Activated CD8-positive, alpha-beta memory T cell treated with anti-CD3 and anti-CD28 coated beads, Interleukin-2, amount 50 U/mL, for 24 hours (primary cell): ENCODE measurements around the gene ABCA2.
"Not testable (repeated sequence)": the region's sequence is repeated elsewhere in the genome, so short reads cannot be mapped to it uniquely, and the experiment has no call there.

ENCODE experiments used
- DNase-seq: peaks from one replicate; pipeline ENCODE4 v3.0.0-alpha.2; 2020; ENCODE audit errors: extremely low read depth

The ABCA2 gene

DNA sequence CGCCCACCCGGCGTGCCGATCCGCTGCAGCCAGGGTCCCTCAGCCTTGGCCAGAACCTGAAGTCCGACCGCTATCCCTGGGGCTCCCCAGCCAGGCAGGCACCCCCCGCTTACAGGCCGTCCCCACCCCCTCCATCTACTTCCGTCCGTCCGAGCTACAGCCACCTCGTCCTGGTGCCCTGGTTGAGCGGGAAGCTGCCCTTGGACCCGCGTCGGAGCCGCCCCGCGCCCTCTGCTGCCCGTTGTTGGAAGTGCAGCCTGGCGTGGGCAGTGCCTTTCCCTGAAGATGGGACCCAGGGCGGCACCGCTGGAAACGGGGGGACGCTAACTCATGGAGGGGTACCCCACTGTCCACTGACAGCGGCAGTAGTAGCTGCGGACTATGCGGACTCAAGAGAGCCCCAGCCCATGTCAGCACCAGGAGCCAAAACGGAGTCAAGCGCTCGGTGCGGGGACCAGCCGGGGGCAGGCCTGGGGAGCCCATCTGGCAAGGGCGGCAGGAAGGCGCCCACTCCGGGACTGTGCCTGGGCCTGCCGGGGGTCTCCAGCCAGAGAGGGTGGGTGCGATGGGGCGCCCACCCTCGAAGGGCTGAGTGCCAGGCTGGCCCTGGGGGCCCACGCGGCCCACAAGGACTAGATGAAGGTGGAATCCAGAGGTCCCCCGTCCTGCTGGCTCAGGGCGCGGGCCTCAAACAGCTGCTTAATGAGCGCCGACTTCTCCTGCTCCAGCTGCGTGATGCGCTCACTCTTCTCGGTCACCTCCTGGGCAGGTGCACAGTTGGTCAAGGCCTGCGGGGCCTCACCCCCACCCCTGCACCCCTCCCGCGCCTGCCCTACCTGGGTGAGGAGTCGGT is 36.2 kb upstream of the ABCA2 start:
- DNase-seq = no peak

DNA sequence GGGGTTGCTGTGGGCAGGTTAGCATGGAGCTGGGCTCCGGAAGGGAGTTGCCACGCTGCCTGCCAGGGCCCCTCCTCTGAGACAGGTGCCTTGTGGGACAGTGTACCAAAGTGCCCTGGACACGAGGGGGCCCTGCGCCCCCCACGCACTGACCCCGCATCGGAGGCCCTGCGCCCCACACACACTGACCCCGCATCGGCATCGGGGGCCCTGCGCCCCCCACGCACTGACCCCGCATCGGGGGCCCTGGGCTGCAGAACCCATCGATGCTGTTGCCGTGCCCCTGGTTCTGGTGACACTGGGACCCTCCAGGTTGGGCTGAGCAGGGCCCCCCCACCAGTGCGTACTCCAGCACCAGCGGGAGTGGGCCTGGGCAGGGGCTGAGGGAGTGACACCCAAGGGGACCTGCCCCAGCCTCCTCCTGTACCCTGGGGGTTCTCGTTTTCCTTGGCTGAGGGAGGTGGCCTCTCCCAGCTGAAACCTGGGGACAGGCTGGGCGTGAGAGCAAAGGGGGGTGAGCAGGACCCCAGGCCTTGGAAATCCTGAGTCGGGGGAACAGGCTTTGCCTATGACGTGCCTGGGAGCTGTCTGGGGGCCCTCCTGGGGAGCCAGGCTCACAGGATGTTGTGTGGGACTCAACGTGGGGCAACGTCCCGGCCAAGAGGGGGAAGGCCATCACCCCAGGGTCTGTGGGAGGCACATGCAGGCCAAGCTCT is 35.4 kb upstream of the ABCA2 start:
- no peak for DNase-seq

DNA sequence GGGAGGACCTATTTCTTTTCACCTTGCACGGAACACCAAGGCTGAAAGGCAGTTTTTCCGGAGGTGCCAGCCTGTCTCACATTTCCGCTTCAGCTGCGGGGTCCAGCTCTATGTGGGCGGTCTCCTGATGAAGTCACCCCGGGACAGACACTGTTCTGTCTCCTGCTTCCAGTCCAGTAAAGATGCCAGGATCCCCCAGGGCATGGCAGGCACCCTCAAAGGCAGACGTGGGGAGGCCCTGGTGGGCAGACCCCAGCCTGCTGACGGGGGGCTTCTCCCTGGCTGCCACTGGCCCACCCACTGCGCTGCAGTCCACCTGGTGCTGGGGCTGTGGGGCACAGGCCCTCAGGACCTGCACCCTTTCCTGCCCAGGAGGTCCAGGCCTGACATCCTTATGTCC is 34.8 kb upstream of the ABCA2 start:
- DNase-seq = not testable (repeated sequence)

DNA sequence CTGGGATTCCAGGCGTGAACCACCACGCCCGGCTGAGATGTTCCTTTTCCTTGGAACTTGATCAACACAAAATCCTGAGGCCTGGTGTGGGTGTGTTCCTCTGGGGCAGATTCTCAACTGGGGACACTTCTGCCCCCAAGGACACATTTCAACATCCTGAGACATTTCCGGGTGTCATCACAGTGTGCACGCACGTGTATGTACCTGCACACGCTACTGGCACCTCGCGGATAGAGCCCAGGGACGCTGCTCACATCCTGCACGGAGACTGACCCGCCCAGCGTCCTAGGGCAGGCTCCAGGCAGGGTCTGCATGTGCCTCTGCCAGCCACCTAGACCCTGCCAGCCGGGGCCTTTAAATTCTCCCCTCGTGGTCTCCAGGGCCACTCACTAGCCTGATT is 34.3 kb upstream of the ABCA2 start:
- no peak for DNase-seq

DNA sequence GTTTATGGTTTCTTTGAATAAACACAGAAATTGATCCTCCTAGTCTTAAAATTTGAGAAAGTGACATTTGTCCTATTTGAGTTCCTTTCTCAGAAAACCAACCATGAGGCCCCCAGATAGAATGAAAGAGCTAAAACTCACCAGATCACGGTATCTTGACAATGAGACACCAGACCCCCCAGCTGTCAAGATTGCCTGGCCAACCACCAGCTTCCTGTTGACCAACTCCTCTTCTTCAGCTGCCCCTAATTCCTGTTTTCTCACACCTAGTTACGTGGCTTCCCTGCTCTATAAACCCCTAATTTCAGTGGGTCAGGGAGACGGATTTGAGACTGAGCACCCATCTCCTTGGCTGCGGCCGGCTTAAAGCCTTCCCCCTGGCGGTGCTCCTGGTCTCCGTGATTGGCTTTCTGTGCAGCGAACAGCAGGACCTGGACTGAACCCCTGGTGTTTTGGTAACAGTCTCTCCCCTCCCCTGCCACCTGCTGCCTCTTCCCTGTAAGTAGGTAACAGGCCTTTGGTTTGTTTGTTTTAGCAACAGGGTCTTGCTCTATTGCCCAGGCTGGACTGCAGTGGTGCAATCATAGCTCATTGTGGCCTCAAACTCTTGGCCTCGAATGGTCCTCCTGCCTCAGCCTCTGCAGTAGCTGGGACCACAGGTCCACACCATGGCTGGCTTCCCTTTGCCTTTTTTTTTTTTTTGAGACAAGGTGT is 30.6 kb upstream of the ABCA2 start:
- no peak for DNase-seq

DNA sequence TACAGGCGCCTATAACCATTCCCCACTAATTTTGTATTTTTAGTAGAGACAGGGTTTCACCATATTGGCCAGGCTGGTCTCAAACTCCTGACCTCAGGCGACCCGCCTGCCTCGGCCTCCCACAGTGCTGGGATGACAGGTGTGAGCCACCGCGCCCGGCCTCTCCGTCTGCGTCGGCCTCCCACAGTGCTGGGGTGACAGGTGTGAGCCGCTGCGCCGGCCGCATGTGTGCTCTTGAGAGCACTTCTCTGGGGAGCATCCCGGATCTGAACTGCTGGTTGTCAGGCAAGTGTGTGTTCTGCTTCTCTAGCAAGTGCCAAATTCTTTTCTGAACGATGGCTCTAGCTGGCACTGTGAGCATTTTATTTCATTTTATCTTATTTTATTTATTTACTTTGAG is 29.5 kb upstream of the ABCA2 start:
- no peak for DNase-seq

DNA sequence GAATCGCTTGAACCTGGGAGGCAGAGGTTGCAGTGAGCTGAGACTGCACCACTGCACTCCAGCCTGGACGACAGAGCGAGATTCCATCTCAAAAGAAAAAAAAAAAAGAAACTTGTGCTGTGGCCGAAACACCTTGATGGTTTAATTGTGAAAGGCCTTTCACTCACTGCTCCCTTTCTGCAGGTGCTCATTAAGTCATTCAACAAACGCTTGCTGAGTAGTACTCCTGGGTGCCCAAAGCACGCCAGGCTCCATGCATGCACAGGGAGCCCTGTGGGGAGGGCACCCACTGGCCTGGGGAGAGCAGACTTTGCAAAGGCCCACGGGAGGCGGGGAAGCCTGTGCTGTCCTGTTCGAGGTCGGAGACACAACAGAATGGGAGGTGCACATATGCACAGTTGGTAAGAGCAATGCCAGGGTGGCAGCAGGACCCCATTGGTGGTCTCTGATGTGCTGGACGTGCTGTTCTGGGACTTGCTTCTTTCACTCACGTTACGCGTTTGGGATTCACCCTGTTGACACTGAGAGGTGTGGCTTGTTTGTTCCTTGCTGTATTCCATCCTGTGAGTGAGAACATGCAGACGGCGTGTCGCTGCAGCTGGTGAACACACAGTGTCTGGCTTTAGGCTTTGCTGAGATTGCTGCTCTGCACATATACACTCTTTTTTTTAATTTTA is 28.8 kb upstream of the ABCA2 start:
- DNase-seq = no peak

DNA sequence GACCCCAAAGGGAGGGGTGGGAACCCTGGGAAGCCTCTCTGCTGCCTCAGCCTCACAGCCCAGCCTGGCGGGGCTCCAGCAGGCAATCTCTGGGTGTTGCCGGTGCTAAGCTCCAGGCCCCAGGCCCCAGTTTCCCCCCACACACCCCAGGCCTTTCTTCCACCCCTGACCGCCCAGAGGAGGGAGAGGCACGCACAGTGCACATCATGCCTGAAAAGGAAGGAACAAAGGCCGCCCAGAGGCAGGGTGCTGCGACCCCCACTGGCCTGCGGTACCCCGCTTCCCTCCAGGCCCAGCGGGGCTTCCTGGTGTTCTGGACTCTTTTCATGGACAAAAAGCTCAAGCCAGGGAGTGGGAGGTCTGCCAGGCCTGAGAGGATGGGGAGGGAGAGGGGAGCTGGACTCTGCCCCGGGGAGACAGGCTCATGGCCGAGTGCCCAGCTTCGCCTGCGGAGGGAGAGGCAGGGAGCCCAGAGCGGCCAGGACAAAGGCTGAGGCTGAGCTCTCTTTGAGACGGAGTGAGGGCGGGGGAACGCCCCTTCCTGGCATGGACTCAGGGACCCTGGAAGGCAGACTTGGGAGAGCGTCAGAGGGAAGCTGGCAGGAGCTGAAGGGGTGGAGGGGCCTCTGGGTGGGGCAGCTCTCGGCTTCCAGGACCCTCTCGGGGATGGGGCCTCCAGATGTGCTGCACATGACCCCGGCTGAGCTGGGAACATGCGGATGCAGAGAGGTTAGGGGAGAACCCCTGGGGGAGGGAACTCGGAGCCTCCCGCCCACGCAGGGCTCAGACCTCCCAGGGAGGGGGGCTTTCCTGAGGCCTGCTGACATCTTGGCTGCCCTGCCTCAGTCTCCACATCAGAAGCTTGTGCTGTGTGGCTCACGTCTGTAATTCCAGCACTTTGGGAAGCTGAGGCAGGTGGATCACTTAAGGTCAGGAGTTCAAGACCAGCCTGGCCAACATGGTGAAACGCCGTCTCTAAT is 27.6 kb upstream of the ABCA2 start:
- DNase-seq = no peak

DNA sequence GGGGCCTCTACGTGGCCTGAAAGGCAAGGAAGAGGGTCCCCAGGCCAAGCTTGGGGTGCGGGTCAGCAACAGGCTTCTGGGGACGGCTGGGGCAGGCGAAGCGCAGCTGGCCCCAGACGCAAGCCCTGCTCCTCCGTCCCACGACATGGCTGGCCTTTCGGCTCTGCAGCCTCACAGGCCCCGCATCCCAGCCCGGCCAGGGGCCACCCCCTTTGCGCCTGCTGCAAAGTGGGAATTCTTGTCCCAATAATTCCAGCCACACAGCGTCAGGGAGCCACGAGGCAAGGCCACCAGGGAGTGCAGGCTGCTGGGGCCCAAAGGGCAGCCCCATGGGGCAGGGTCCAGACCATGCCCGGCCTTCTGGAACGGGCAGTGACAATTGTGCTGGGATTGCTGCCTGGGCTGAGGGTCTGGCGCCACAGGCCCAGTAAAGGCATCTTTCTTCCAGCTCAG is 26.9 kb upstream of the ABCA2 start:
- no peak for DNase-seq

DNA sequence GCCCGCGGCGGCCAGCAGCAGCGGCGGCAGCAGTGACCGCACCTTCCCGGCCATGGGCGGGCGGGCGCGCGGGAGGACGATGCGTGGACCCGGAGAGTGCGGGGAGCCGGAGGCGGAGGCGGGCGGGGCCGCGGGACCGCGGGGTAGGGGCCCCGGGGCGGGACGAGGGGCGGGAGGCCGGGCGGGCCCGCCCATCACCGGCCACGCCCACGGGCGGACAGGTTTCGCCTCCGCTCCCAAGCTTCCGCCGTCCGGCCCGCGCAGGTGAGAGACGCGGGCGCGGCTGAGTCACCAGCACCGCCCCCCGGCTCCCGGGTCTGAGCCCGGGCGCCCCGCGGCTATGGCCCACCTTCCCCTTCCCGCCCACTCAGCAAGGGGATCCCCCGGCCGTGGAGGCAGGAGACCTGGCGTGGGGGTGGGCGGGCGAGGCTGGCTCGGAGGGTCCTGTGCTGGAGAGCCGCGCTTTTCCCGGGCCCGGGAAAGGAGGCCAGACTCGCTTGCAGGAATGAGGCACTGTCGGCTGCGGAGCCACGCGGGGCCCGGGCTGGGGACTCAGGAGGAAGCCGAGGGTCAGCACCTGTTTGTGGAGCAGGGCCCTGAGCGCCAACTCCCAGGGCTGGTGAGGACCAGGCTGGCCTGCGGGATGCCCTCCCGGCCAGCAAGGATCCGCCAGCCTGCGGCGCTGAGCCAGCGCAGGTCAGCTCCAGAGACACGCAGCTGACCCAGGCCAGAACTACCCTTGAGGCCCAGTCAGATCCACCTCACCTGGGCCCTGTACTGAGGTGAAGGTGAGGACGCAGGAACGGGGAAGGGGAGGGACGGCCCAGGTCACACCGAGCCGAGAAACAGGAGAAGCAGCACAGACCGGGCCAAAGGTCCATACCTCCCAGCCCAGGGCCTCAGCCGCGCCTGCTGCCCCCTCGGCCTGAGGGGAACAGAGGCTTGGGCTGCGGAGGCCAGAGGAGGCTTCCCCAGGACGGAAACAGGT is 26.2 kb upstream of the ABCA2 start, which contains the start of gene ENTPD2:
TSS of gene ENTPD2 (minus strand) at position 118 of the 988 bp plus-strand sequence. CDS start at position 54, 64 bp downstream.
- no peak for DNase-seq

DNA sequence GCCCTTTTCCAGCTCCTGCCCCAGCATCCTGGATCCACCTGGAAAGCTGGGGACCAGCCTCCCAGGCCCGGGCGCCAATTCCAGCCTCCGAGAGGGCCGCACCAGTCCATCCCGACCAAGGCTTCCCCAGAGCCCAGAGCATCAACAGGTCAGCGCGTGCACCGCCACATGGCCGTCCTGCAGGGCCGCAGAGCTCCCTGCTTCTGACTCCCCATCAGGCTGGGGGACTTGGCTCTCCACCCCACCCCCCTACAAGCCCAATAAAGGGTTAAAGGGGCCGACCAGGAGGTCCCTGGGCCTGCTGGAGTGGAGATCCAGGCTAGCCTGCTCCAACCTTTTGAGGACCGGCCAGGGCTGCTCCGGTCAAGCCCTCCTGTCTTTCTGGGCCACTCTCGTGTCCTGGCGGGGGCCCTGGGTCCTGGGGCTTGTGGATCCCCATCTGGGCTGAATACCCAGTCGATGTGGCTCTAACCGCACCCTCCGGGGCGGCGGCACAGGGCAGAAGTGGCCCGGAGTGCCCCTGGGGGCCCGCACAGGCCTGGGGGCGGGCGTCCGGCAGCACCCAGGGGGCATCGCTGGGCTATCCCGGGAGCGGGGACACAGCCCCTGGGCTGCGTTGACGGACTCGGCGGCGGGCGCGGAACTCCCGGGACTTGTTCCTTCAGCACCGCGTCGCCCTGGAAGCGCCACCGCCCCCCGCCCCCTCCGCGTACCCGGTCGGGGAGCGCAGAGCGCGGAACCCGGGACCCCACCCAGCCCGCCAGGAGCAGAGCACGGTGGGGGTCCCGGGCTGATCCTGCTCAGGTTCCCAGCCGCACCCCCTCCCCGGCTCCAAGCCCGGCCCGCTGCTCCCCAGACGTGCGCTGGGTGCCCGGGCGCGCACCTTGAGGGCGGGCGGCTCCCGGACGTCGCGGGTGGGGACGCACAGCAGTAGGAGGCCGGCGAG is 25.2 kb upstream of the ABCA2 start:
- no peak for DNase-seq

DNA sequence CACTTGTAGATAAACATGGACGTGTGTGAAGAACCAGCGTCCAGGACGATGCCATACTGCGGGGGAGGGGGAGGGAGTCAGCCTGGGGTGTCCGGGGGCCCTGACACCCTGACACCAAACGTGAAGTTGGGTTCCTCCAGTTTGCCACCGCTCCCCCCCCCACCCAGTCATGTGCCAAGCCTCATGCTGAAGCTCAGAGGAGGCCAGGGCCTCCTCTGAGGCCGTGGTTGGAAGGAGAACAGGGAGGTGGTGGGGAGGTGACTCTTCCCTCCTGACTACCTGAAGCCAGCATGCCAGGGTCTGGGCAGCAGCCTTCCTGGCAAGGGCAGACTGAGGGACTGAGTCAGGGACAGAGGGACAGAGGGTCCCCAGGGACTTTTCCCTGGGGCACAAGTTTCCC is 24.3 kb upstream of the ABCA2 start:
- DNase-seq = no peak

DNA sequence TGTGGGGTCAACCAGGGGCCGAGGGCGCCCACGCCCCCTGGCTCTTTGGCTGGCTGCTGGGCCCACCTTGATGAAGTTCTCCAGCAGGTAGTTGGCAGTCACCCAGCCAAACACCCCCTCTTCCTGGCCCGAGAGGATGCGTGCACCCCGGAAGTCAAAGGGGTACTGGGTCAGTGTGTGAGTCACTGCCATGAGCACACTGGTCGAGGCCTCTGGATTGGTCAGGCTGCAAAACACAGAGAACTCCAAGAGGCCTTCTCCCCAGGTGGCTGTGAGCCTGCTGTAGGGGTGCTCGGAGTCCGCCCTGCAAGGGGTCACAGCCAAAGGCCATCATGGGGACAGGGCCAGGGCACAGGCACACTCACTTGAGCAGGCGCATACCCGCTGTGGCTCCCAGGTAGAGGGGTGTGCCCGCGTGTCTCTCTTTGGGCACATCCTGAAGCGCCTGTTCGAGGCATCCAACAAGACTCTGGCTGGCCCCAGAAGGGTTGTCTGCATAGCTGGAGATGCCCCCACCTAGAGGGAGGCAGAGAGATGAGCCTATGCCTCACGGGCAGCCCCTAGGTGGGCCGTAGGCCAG is 23.2 kb upstream of the ABCA2 start:
- no peak for DNase-seq

DNA sequence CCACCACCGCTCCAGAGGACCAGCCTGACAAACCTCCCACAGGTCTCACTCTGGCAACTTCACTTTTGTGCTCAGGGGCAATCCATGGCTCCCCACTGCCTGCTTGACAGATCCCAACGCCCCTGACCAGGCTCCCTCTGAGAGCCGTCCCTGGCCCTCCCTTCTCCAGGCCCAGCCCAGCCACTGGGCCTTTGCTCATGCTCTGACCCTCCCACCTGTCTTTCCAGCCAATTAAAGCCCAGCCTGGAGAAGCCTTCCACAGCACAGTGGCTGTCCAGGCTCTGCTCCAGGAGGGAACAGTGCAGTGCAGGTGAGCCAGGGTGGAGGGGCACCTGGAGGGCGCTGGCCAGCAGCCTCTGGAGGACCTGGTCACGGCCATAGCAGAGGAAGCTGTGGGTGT is 22.5 kb upstream of the ABCA2 start:
- DNase-seq = no peak

DNA sequence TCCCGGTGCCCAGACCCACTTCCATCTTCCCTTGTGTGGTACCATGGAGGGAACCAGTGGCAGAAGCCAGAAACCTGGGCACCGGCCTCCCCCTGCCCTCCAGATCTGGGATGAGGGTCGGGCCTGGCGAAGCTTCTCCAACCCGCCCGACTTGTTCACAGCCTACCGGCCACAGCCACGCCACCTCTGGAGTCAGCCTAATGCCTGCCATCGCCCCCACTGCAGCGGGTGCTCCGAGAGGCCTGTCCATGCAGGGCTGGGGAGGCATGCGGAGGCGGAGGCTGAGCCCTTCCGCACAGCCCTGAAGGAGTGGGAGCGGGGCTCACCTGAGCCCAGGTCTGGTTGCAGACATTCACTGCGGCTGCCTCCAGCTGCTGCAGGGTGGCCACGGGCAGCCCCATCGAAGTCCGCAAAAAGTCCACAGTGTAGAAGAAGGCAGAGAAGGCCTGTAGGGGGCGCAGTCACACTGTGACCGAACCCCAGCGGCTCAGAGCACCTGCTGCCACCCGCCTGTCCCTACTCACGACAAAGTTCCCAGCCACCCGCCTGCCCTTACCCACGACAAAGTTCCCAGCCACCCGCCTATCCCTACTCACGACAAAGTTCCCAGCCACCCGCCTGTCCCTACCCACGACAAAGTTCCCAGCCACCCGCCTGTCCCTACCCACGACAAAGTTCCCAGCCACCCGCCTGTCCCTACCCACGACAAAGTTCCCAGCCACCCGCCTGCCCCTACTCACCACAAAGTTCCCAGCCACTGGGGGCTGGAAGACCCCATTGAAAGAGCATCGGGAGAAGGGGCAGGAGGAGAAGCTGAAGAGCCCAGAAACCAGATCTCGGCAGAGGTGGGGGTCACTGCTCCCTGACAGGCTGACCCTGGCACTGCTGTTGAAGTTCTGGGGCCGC is 21.8 kb upstream of the ABCA2 start:
- no peak for DNase-seq

DNA sequence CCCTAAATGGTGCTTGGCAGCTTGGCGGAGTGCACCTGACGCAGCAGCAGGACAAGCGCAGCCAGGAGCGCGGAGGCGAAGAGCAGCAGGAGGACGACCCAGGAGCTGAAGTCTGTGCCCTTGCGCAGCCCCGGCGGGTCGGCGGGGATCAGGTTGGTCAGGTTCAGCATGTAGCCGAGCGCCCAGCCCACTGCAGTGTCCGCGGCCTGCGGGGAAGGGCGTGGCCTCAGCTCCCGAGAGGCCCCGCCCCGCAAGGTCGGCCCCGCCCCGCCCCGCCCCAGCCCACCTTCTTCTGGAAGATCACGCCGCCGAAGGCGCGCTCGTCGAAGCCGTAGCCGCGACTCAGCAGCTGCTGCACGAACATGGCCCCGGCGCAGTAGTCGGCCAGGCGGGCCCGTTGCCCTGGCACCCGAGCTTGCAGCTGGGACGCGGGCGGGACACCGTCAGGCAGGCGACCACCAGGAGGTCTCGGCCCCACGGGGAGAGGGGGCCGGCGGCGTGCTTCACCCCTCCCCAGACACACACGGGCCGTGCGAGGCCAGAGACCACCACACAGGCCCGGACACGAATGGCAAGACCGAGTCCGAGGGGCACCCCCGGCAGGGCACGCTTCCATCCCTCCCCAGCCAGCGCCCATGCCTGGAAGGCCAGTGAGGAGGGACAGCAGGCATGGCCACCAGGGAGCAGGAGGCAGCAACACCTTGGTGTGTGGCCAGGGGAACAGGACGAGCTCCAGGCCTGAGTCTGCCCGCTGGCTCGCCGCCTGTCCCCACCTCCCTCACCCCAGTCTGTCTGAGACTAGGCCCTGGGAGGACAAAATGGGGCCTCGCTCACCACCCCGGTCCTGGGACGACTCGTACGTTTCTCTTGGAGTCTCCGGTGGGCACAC is 20.9 kb upstream of the ABCA2 start:
- DNase-seq = no peak
